MCF 10A (cell line): ENCODE data around the gene OR4F6. TPM values are rescaled to one million over a fixed set of nuclear protein-coding genes. Genes with fewer than 3 reads are reported as not detected.

Experiments
- BruUV-seq: library from RNA; stranded (reverse); fragments of 400-500 nt; replicated peaks from 2 replicates; lab custom pipeline; 2021; lab: Mats Ljungman, UMichigan
- CTCF ChIA-PET: fragments of 300-600 bp; sonication (Branson Sonifier 250); formaldehyde crosslinking; extraction: SDS; loops from one replicate; lab custom pipeline; 2021; ENCODE audit warnings: antibody characterized with exemption, inconsistent platforms; lab: Yijun Ruan, JAX
- POLR2A ChIA-PET: fragments of 300-600, 350-650 bp; sonication (Branson Sonifier 250); formaldehyde crosslinking; extraction: SDS; loops from one replicate; lab custom pipeline; 2020; ENCODE audit warnings: antibody characterized with exemption, inconsistent platforms; lab: Yijun Ruan, JAX
- DNase-seq: peaks from one replicate; pipeline ENCODE4 v3.0.0-alpha.2; 2018; ENCODE audit not compliant: unreplicated experiment
- H3K27ac Mint-ChIP-seq: one replicate; pipeline ENCODE4 v1.8.0; 2022; ENCODE audit warnings: mild to moderate bottlenecking, low read depth, mixed read lengths; ENCODE audit not compliant: unreplicated experiment
- H3K27me3 Mint-ChIP-seq: one replicate; pipeline ENCODE4 v1.8.0; 2022; ENCODE audit warnings: mixed read lengths; ENCODE audit not compliant: insufficient read depth, unreplicated experiment
- H3K36me3 Mint-ChIP-seq: one replicate; pipeline ENCODE4 v1.8.0; 2022; ENCODE audit warnings: mild to moderate bottlenecking, moderate library complexity, mixed read lengths; ENCODE audit not compliant: insufficient read depth, unreplicated experiment
- H3K4me1 Mint-ChIP-seq: one replicate; pipeline ENCODE4 v1.8.0; 2022; ENCODE audit warnings: mixed read lengths; ENCODE audit not compliant: insufficient read depth, unreplicated experiment
- H3K4me3 Mint-ChIP-seq: one replicate; pipeline ENCODE4 v1.8.0; 2022; ENCODE audit warnings: mild to moderate bottlenecking, moderate library complexity, mixed read lengths; ENCODE audit not compliant: unreplicated experiment
- H3K9me3 Mint-ChIP-seq: one replicate; pipeline ENCODE4 v1.8.0; 2022; ENCODE audit warnings: mixed read lengths; ENCODE audit not compliant: unreplicated experiment
- CTCF ChIP-seq: fragments of 200-600 bp; IDR thresholded peaks from one replicate; pipeline ENCODE4 v1.8.0; 2022; ENCODE audit warnings: antibody characterized with exemption, mild to moderate bottlenecking; ENCODE audit not compliant: unreplicated experiment
- intact Hi-C: fragments of 100-400 bp; cut with micrococcal nuclease; formaldehyde crosslinking; loops from 2 replicates; pipeline ENCODE4 v1.14.1; 2022
- total RNA-seq: library from RNA; stranded (reverse); gene quantifications from 2 replicates; pipeline ENCODE4 v1.2.3, GENCODE V29; 2022

The OR4F6 gene
- total RNA-seq, 1 experiment from 2014 or later = not detected

GRCh38 chr15:101841656-101842055, 38.3 kb downstream of the OR4F6 start:
- BruUV-seq = no TSS peak
- no peak for DNase-seq
- no peak for TF ChIP-seq CTCF
- ChIA-PET CTCF (no interaction called here), POLR2A (no interaction called here)
- Mint-ChIP-seq H3K9me3 (no peaks in the 10 kb centered on the region), H3K36me3 (no peaks in the 10 kb centered on the region), H3K4me3 (no peak overlapping the region), H3K27me3 (peaks cover 47% of the 10 kb centered on the region), H3K4me1 (no peaks in the 10 kb centered on the region), H3K27ac (no peak overlapping the region)
- intact Hi-C loops = no loop called here

GRCh38 chr15:101844916-101845315, 41.6 kb downstream of the OR4F6 start:
- Mint-ChIP-seq H3K4me1 (no peaks in the 10 kb centered on the region), H3K36me3 (peaks cover 6% of the 10 kb centered on the region), H3K27ac (no peak overlapping the region), H3K9me3 (no peaks in the 10 kb centered on the region), H3K4me3 (no peak overlapping the region), H3K27me3 (peaks cover 80% of the 10 kb centered on the region)
- BruUV-seq = no TSS peak
- ChIA-PET POLR2A (no interaction called here), CTCF (no interaction called here)
- DNase-seq = no peak
- no peak for TF ChIP-seq CTCF
- intact Hi-C loops = no loop called here

- ChIA-PET CTCF (interaction anchor here (0.6 kb wide), 1 partner anchor 153 kb away, joined by 3 read pairs; no protein-coding TSS in a partner anchor), POLR2A (no interaction called here)
- no TSS peak for BruUV-seq
- peaks cover 93% of the 10 kb centered on the region for H3K27me3 Mint-ChIP-seq
- H3K4me3 Mint-ChIP-seq = no peak overlapping the region
- intact Hi-C loops = no loop called here
- H3K36me3 Mint-ChIP-seq = peaks cover 6% of the 10 kb centered on the region
- no peak for DNase-seq
- no peak for TF ChIP-seq CTCF
- H3K27ac Mint-ChIP-seq = no peak overlapping the region
- no peaks in the 10 kb centered on the region for H3K9me3 Mint-ChIP-seq
- H3K4me1 Mint-ChIP-seq = no peaks in the 10 kb centered on the region
Measured at GRCh38 chr15:101852356-101852755, 49.0 kb downstream of the OR4F6 start.

Other genes starting within 250 kb of the OR4F6 start
- 25.7 and 26.2 TPM in 2 replicates for gene TM2D3, start 151.1 kb upstream of the OR4F6 start, total RNA-seq
- gene TARS3, start 79.0 kb upstream of the OR4F6 start, total RNA-seq = 5.0 and 7.2 TPM in 2 replicates
- gene OR4F15, start 8.7 kb downstream of the OR4F6 start, total RNA-seq = not detected in 2 replicates